BJ (cell line): ENCODE results near the gene KDM6A. TPM values are rescaled to one million over a fixed set of nuclear protein-coding genes. Genes with fewer than 3 reads are reported as not detected.

ENCODE experiments used
- CTCF ChIA-PET: fragments of 350-600 bp; formaldehyde crosslinking; extraction: SDS; loops from one replicate; lab custom pipeline; 2021; ENCODE audit warnings: antibody characterized with exemption, inconsistent platforms; lab: Yijun Ruan, JAX
- POLR2A ChIA-PET: fragments of 300-600 bp; sonication (Branson Sonifier 250); formaldehyde crosslinking; extraction: SDS; loops from one replicate; lab custom pipeline; 2021; ENCODE audit warnings: antibody characterized with exemption; lab: Charles Lee
- DNase-seq: peaks from one replicate; pipeline ENCODE4 v3.0.0-alpha.2; 2011; ENCODE audit warnings: low read depth
- H3K27me3 ChIP-seq: 2 replicates; pipeline ENCODE4 v1.6.0; 2011; ENCODE audit warnings: low read length; ENCODE audit not compliant: control insufficient read depth, insufficient read depth
- H3K36me3 ChIP-seq: 2 replicates; pipeline ENCODE4 v1.5.1; 2011; ENCODE audit warnings: low read length; ENCODE audit not compliant: control insufficient read depth, insufficient read depth
- H3K4me3 ChIP-seq: 2 replicates; pipeline ENCODE4 v1.5.1; 2011; ENCODE audit warnings: low read depth, mild to moderate bottlenecking, control low read depth, low read length
- polyA plus RNA-seq: library from polyadenylated mRNA; depleted of rRNA; stranded (reverse); fragments of >200 nt; gene quantifications from 2 replicates; pipeline ENCODE4 v1.2.3, GENCODE V29; 2011
- TF ChIP-seq, protein P1 (sequence below): IDR thresholded peaks from 2 replicates; pipeline ENCODE4 v1.5.1; 2011; ENCODE audit warnings: low read depth, mild to moderate bottlenecking, control low read depth, inconsistent platforms, low read length, moderate library complexity; ENCODE audit not compliant: insufficient read depth

Gene KDM6A
- polyA plus RNA-seq, 1 experiment, result 5.4 TPM

DNA sequence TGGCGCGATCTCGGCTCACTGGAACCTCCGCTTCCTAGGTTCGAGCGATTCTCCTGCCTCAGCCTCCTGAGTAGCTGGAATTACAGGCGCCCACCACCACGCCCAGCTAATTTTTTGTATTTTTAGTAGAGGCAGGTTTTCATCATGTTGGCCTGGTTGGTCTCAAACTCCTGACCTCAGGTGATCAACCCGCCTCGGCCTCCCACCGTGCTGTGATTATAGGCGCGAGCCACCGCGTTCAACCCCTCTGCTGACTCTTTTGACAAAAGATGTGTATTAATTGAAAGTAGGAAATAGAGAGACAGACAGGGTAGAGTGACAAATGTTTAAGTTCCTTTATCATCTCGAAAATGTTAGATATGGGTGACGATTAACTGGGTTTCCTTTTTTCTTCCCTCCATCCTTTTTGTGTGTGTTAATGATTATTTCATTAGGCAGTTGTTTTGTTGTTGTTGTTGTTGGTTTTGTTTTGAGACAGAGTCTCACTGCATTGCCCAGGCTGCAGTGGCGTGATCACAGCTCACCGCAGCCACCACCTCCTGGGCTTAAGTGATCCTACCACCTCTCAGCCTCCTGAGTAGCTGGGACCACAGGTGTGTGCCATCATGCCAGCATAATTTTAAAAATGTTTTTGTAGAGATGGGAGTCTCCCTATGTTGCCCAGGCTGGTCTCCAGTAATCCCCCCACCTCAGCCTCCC is 79.5 kb downstream of the KDM6A start:
- Histone ChIP-seq H3K4me3 (no peak overlapping the region), H3K27me3 (no peaks in the 10 kb centered on the region), H3K36me3 (no peaks in the 10 kb centered on the region)
- ChIA-PET POLR2A (no interaction called here), CTCF (no interaction called here)
- TF ChIP-seq, protein P1, sequence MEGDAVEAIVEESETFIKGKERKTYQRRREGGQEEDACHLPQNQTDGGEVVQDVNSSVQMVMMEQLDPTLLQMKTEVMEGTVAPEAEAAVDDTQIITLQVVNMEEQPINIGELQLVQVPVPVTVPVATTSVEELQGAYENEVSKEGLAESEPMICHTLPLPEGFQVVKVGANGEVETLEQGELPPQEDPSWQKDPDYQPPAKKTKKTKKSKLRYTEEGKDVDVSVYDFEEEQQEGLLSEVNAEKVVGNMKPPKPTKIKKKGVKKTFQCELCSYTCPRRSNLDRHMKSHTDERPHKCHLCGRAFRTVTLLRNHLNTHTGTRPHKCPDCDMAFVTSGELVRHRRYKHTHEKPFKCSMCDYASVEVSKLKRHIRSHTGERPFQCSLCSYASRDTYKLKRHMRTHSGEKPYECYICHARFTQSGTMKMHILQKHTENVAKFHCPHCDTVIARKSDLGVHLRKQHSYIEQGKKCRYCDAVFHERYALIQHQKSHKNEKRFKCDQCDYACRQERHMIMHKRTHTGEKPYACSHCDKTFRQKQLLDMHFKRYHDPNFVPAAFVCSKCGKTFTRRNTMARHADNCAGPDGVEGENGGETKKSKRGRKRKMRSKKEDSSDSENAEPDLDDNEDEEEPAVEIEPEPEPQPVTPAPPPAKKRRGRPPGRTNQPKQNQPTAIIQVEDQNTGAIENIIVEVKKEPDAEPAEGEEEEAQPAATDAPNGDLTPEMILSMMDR, result no peak
- no peak for DNase-seq

DNA sequence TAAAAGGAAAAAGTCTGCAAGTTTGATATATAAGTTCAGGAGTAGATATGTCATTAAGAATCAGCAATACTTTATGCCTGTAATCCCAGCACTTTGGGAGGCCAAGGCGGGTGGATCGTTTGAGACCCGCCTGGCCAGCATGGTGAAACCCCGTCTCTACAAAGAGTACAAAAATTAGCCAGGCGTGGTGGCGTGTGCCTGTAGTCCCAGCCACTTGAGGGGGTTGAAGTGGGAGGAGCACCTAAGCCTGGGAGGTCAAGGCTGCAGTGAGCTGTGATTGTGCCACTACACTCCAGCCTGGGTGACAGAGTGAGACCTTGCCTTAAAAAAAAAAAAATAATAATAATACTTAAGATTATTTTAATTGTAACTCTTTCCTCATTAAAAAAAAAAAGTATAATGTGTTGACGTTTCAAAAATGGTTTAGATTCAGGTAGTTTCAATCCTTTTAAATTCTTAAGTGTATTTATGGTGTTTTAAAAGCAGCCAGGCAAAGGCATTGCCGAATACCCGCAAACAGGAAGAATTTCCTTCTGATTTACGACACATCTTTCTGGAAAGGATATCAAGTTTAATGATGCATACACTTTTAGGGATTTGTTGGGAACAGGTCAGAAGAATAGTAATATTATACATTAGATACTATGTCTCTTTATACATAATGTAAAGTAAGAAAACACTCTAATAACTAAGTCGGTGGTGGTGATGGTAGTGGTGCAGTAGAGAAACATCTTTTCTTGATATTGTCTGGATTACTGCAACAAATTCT is 80.9 kb downstream of the KDM6A start:
- DNase-seq, result no peak
- ChIA-PET CTCF (no interaction called here), POLR2A (no interaction called here)
- Histone ChIP-seq H3K36me3 (no peaks in the 10 kb centered on the region), H3K27me3 (no peaks in the 10 kb centered on the region), H3K4me3 (no peak overlapping the region)
- TF ChIP-seq, protein P1, result no peak

DNA sequence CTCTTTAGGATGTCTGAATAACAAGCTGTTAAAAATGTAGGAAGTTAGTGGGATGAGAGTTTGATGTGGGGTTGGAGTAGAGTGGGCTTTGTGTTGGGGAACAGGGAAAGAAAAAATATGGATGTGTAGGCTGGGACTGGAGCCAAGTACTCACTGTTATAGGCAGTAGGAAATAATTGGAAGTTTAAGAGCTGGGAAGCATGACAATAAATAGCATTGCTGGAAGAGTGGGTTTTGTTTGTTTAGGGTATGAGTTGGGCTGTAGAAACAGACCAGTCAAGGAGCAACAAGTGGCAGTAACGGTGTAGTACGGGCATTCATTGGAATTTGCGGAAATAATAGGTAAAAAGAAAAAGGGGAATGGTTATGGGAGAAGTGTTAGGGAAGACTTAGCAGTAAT is 81.6 kb downstream of the KDM6A start:
- H3K36me3 ChIP-seq, result no peaks in the 10 kb centered on the region
- TF ChIP-seq, protein P1, result no peak
- ChIA-PET POLR2A (no interaction called here), CTCF (no interaction called here)
- no peaks in the 10 kb centered on the region for H3K27me3 ChIP-seq
- no peak overlapping the region for H3K4me3 ChIP-seq
- DNase-seq, result no peak

DNA sequence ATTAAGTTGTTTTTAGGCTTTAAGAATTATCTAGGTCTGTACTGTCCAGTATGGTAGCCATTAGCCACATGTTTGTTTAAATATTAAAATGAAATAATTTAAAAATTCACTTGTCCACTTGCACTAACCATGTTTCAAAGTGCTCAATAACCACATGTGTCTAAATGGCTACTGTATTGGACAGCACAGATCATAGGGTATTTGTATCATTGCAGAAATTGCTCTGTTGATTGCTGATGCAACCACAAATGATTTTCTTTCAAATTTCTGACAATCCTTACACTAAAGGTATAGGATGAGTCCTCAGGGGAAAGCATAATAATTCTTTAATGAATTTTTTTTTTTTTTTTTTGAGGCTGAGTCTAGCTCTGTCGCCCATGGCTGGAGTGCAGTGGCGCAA is 84.9 kb downstream of the KDM6A start:
- Histone ChIP-seq H3K36me3 (no peaks in the 10 kb centered on the region), H3K4me3 (no peak overlapping the region), H3K27me3 (no peaks in the 10 kb centered on the region)
- ChIA-PET CTCF (no interaction called here), POLR2A (no interaction called here)
- DNase-seq, result no peak
- TF ChIP-seq, protein P1, result no peak

DNA sequence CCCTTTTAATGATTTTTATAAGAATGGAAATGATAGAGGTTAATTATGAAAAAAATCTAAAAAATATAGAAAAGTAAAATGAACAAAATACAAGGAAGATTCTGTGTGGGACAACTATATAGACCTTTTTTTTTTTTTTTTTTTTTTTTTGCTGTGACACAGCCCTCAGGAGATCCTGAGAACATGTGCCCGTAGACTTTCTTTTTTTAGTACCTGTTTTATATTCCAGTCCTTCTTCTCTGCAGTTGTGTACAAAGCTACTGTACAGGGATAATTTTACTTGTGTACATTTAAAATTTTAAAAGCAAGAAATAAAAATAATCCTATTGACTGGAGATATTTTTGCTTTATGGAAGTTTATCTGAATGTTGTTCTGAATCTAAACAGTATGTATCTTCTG is 85.5 kb downstream of the KDM6A start:
- Histone ChIP-seq H3K27me3 (no peaks in the 10 kb centered on the region), H3K4me3 (no peak overlapping the region), H3K36me3 (no peaks in the 10 kb centered on the region)
- no peak for DNase-seq
- TF ChIP-seq, protein P1, result no peak
- POLR2A ChIA-PET, result no interaction called here
- CTCF ChIA-PET, result no interaction called here
